Hypothalamus (tissue), 51 donors: ENCODE measurements around the gene APOB.
"Not testable (repeated sequence)": the region's sequence is repeated elsewhere in the genome, so short reads cannot be mapped to it uniquely, and the experiment has no call there.

Experiments
- DNase-seq, 51 donors: peaks; one replicate each; lab custom pipeline; 2025; lab: John Stamatoyannopoulos, UW

The APOB gene

GRCh38 chr2:21035282-21035973, 8.4 kb downstream of the APOB start:
- DNase-seq, result no peak

GRCh38 chr2:21034972-21035279, 8.9 kb downstream of the APOB start:
- no peak for DNase-seq

GRCh38 chr2:21034156-21034971, 9.5 kb downstream of the APOB start:
- no peak for DNase-seq

- DNase-seq, result no peak
Measured at GRCh38 chr2:21033237-21034155, 10.4 kb downstream of the APOB start.

- no peak for DNase-seq
Measured at GRCh38 chr2:21032338-21033236, 11.3 kb downstream of the APOB start.

- DNase-seq, result no peak
Measured at GRCh38 chr2:21030983-21031968, 12.6 kb downstream of the APOB start.

GRCh38 chr2:21029519-21029918, 14.4 kb downstream of the APOB start:
- DNase-seq, result no peak

GRCh38 chr2:21028951-21029350, 14.9 kb downstream of the APOB start:
- DNase-seq, result not testable (repeated sequence)

- no peak for DNase-seq
Measured at GRCh38 chr2:21028021-21028947, 15.6 kb downstream of the APOB start.

- no peak for DNase-seq
Measured at GRCh38 chr2:21026479-21027282, 17.2 kb downstream of the APOB start.

GRCh38 chr2:21025690-21026478, 18.0 kb downstream of the APOB start:
- no peak for DNase-seq

GRCh38 chr2:21024722-21025389, 19.0 kb downstream of the APOB start:
- DNase-seq, result no peak

- DNase-seq, result no peak
Measured at GRCh38 chr2:21024198-21024597, 19.7 kb downstream of the APOB start.

GRCh38 chr2:21023419-21024181, 20.3 kb downstream of the APOB start:
- no peak for DNase-seq
